Neural crest cell (in vitro differentiated cells): ENCODE data around the gene PHF21A. TPM values are rescaled to one million over a fixed set of nuclear protein-coding genes. Genes with fewer than 3 reads are reported as not detected.
"Not testable (repeated sequence)": the region's sequence is repeated elsewhere in the genome, so short reads cannot be mapped to it uniquely, and the experiment has no call there.

Experiments
- DNase-seq: peaks from one replicate; pipeline ENCODE4 v3.0.0; 2021; ENCODE audit warnings: low read depth, mixed read lengths, low spot score
- H3K27ac Mint-ChIP-seq: one replicate; pipeline ENCODE4 v1.8.0; 2021; ENCODE audit warnings: mild to moderate bottlenecking, mixed read lengths; ENCODE audit not compliant: unreplicated experiment
- H3K27me3 Mint-ChIP-seq: 2 replicates; pipeline ENCODE4 v1.8.0; 2021; ENCODE audit warnings: low read depth, mild to moderate bottlenecking, mixed read lengths
- H3K36me3 Mint-ChIP-seq: 2 replicates; pipeline ENCODE4 v1.8.0; 2021; ENCODE audit warnings: low read depth, mild to moderate bottlenecking, mixed read lengths
- H3K4me1 Mint-ChIP-seq: 2 replicates; pipeline ENCODE4 v1.8.0; 2021; ENCODE audit warnings: mixed read lengths
- H3K4me3 Mint-ChIP-seq: one replicate; pipeline ENCODE4 v1.8.0; 2021; ENCODE audit warnings: mild to moderate bottlenecking, mixed read lengths
- H3K9me3 Mint-ChIP-seq: 2 replicates; pipeline ENCODE4 v1.8.0; 2021; ENCODE audit warnings: mixed read lengths
- CTCF ChIP-seq: fragments of 200-600 bp; sonication (generic); conservative IDR thresholded peaks from 2 replicates; pipeline ENCODE4 v1.5.0; 2021; ENCODE audit warnings: antibody characterized with exemption, mild to moderate bottlenecking
- total RNA-seq: library from RNA; stranded (reverse); gene quantifications from 2 replicates; pipeline ENCODE4 v1.2.1, GENCODE V29; 2021

Gene PHF21A
- total RNA-seq, 1 donor from 2014 or later, result 56.5 TPM

- no peaks in the 10 kb centered on the region for H3K36me3 Mint-ChIP-seq
- H3K9me3 Mint-ChIP-seq, result no peaks in the 10 kb centered on the region
- no peak for TF ChIP-seq CTCF
- DNase-seq, result no peak
- peak overlapping the region; percentile 38 for H3K4me3 Mint-ChIP-seq
- H3K27ac Mint-ChIP-seq, result no peak overlapping the region
- peaks cover 29% of the 10 kb centered on the region for H3K4me1 Mint-ChIP-seq
- no peaks in the 10 kb centered on the region for H3K27me3 Mint-ChIP-seq
These were observed 216.2 kb downstream of the PHF21A start for GRCh38 chr11:45905095-45905494.

- DNase-seq, result no peak
- Mint-ChIP-seq H3K4me3 (peak overlapping the region; percentile 77), H3K27ac (no peak overlapping the region), H3K27me3 (no peaks in the 10 kb centered on the region), H3K36me3 (no peaks in the 10 kb centered on the region), H3K4me1 (peaks cover 29% of the 10 kb centered on the region), H3K9me3 (no peaks in the 10 kb centered on the region)
- TF ChIP-seq CTCF, result no peak
These were observed 216.8 kb downstream of the PHF21A start for GRCh38 chr11:45904309-45904915.

GRCh38 chr11:45902452-45903380, 218.5 kb downstream of the PHF21A start:
- no peak for DNase-seq
- Mint-ChIP-seq H3K9me3 (no peaks in the 10 kb centered on the region), H3K4me3 (no peak overlapping the region), H3K4me1 (peaks cover 26% of the 10 kb centered on the region), H3K36me3 (no peaks in the 10 kb centered on the region), H3K27ac (no peak overlapping the region), H3K27me3 (no peaks in the 10 kb centered on the region)
- no peak for TF ChIP-seq CTCF

GRCh38 chr11:45901626-45902025, 219.6 kb downstream of the PHF21A start:
- Mint-ChIP-seq H3K36me3 (no peaks in the 10 kb centered on the region), H3K27ac (no peak overlapping the region), H3K4me1 (peaks cover 22% of the 10 kb centered on the region), H3K4me3 (peak overlapping the region; percentile 90), H3K27me3 (no peaks in the 10 kb centered on the region), H3K9me3 (no peaks in the 10 kb centered on the region)
- peak; percentile 41 for DNase-seq
- no peak for TF ChIP-seq CTCF

- Mint-ChIP-seq H3K9me3 (no peaks in the 10 kb centered on the region), H3K27ac (peak overlapping the region; percentile 95), H3K4me3 (peak overlapping the region; percentile 90), H3K27me3 (no peaks in the 10 kb centered on the region), H3K4me1 (peaks cover 22% of the 10 kb centered on the region), H3K36me3 (no peaks in the 10 kb centered on the region)
- no peak for TF ChIP-seq CTCF
- no peak for DNase-seq
These were observed 220.2 kb downstream of the PHF21A start for GRCh38 chr11:45900916-45901617.

GRCh38 chr11:45900175-45900800, 221.0 kb downstream of the PHF21A start:
- H3K9me3 Mint-ChIP-seq, H3K36me3 Mint-ChIP-seq, DNase-seq, H3K27me3 Mint-ChIP-seq: not testable (repeated sequence)
- H3K4me1 Mint-ChIP-seq, result peaks cover 22% of the 10 kb centered on the region
- H3K4me3 Mint-ChIP-seq, result peak overlapping the region; percentile 90
- peak overlapping the region; percentile 95 for H3K27ac Mint-ChIP-seq
